ENCODE measurements around the gene ZNRF2. TPM values are rescaled to one million over a fixed set of nuclear protein-coding genes. Genes with fewer than 3 reads are reported as not detected.

The ZNRF2 gene
- total and polyA plus RNA-seq, 2 of the 13 experiments (the other 11 are each of a cell fraction or from before 2014, with no cell fraction given): 3.5 to 7.7 TPM

- H3K27ac ChIP-seq (ENCODE audit: extremely low read length, insufficient read depth, low read length): no peak overlapping the region
- no TSS peak for BruUV-seq (replicated peaks)
- WGBS (ENCODE audit: low lambda C conversion rate): 95% methylated on average over 4 of the region's 4 CpGs
- FAIRE-seq: no peak
- H2AFZ ChIP-seq (ENCODE audit: low read length): no peak overlapping the region
- intact Hi-C loops (cut with micrococcal nuclease; ENCODE audit: unreplicated experiment): no loop called here
- no peak for DNase-seq (ENCODE audit: low spot score)
- ATAC-seq: no peak
- no peaks in the 10 kb centered on the region for H3K79me2 ChIP-seq (ENCODE audit: insufficient read depth, low read length)
- no peaks in the 10 kb centered on the region for H3K36me3 ChIP-seq (replicated peaks in 1 of 2; ENCODE audit: control insufficient read depth in 1 of 2, insufficient read depth in 2 of 2, low read length in 2 of 2)
- ChIA-PET POLR2A (no interaction called here), CTCF (ENCODE audit: low intra/inter-chr PET ratio, low total read pairs) (no interaction called here)
- H4K20me1 ChIP-seq (ENCODE audit: insufficient read depth, low read length): no peaks in the 10 kb centered on the region
- H3K9me3 ChIP-seq (ENCODE audit: low read length): no peaks in the 10 kb centered on the region
- TF ChIP-seq ZNF510 (CRISPR knock-in tag; IDR thresholded peaks at IDR 0.05; ENCODE audit: low read depth) (no peak), ZSCAN22 (CRISPR knock-in tag; IDR thresholded peaks at IDR 0.05) (no peak), ZNF740 (CRISPR knock-in tag; IDR thresholded peaks at IDR 0.05) (no peak), ZEB1 (IDR thresholded peaks at IDR 0.05; ENCODE audit: insufficient replicate concordance, low read depth) (no peak), FOXK1 (CRISPR knock-in tag; IDR thresholded peaks at IDR 0.05; ENCODE audit: borderline replicate concordance, low read depth) (no peak), ZNF563 (CRISPR knock-in tag; IDR thresholded peaks at IDR 0.05) (no peak), IKZF1 (IDR thresholded peaks at IDR 0.05) (no peak), MXI1 (IDR thresholded peaks at IDR 0.05; ENCODE audit: borderline replicate concordance, low read depth, low read length) (no peak), ATF2 (CRISPR knock-in tag; IDR thresholded peaks at IDR 0.05) (no peak), ZNF562 (CRISPR knock-in tag; IDR thresholded peaks at IDR 0.05; ENCODE audit: borderline replicate concordance) (no peak), SRF (IDR thresholded peaks at IDR 0.05; ENCODE audit: low read depth, low read length) (no peak), ZKSCAN5 (CRISPR knock-in tag; IDR thresholded peaks at IDR 0.05) (no peak), ZNF841 (CRISPR knock-in tag; IDR thresholded peaks at IDR 0.05; ENCODE audit: borderline replicate concordance) (no peak), SRSF1 (optimal IDR thresholded peaks at IDR 0.05; ENCODE audit: low read depth, low read length) (no peak), ZNF256 (CRISPR knock-in tag; conservative IDR thresholded peaks at IDR 0.05) (no peak), NR3C1 (CRISPR knock-in tag; IDR thresholded peaks at IDR 0.05) (no peak)
- H3K4me1 ChIP-seq (ENCODE audit: insufficient read depth, low read length): peaks cover 19% of the 10 kb centered on the region
- in situ Hi-C loops (cut with HindIII; ENCODE audit: extremely low pct_ligation_motif_present, low pct_unique_long_range_greater_than_20kb): loop anchor here (10.0 kb wide), 1 partner anchor 294 kb away; no protein-coding TSS in a partner anchor
- H3K4me2 ChIP-seq (ENCODE audit: low read depth, low read length): no peak overlapping the region
- H3K27me3 ChIP-seq (ENCODE audit: control insufficient read depth in 1 of 2, insufficient read depth in 2 of 2, low read length in 2 of 2): no peaks in the 10 kb centered on the region
- H3K9ac ChIP-seq (ENCODE audit: insufficient read depth, low read depth, low read length): no peak overlapping the region
- H3K4me3 ChIP-seq (replicated peaks in 1 of 3; ENCODE audit: insufficient read depth in 1 of 3, low read depth in 2 of 3, low read length in 3 of 3): no peak overlapping the region
Measured at GRCh38 chr7:30270921-30271320, 13.5 kb upstream of the ZNRF2 start.

Data from HepG2 (cell line).